ENCODE measurements around the gene ANO1.

Gene ANO1

GRCh38 chr11:70095541-70096252 is 17.6 kb downstream of the ANO1 start:
- no peak for DNase-seq (ENCODE audit: low spot score)

GRCh38 chr11:70097783-70098563 is 19.9 kb downstream of the ANO1 start:
- DNase-seq (ENCODE audit: low spot score): no peak

- DNase-seq (ENCODE audit: low spot score): no peak
These were observed 20.8 kb downstream of the ANO1 start for GRCh38 chr11:70098936-70099335.

- DNase-seq (ENCODE audit: low spot score): no peak
These were observed 21.6 kb downstream of the ANO1 start for GRCh38 chr11:70099578-70100279.

GRCh38 chr11:70100280-70100603 is 22.1 kb downstream of the ANO1 start:
- no peak for DNase-seq (ENCODE audit: low spot score)

- no peak for DNase-seq (ENCODE audit: low spot score)
These were observed 22.7 kb downstream of the ANO1 start for GRCh38 chr11:70100791-70101190.

- DNase-seq (ENCODE audit: low spot score): no peak
These were observed 25.3 kb downstream of the ANO1 start for GRCh38 chr11:70103256-70103975.

- peak; percentile 62 for DNase-seq (ENCODE audit: low spot score)
These were observed 26.3 kb downstream of the ANO1 start for GRCh38 chr11:70104419-70104818.

- DNase-seq (ENCODE audit: low spot score): no peak
These were observed 26.8 kb downstream of the ANO1 start for GRCh38 chr11:70104961-70105360.

GRCh38 chr11:70105369-70105754 is 27.2 kb downstream of the ANO1 start:
- no peak for DNase-seq (ENCODE audit: low spot score)

- DNase-seq (ENCODE audit: low spot score): no peak
These were observed 27.8 kb downstream of the ANO1 start for GRCh38 chr11:70105755-70106571.

- DNase-seq (ENCODE audit: low spot score): no peak
These were observed 28.6 kb downstream of the ANO1 start for GRCh38 chr11:70106757-70107156.

GRCh38 chr11:70107191-70107590 is 29.1 kb downstream of the ANO1 start:
- no peak for DNase-seq (ENCODE audit: low spot score)

- no peak for DNase-seq (ENCODE audit: low spot score)
These were observed 29.6 kb downstream of the ANO1 start for GRCh38 chr11:70107756-70108155.

- peak; percentile 36 for DNase-seq (ENCODE audit: low spot score)
These were observed 30.1 kb downstream of the ANO1 start for GRCh38 chr11:70108250-70108649.

- DNase-seq (ENCODE audit: low spot score): no peak
These were observed 30.9 kb downstream of the ANO1 start for GRCh38 chr11:70109006-70109405.

- DNase-seq (ENCODE audit: low spot score): no peak
These were observed 31.8 kb downstream of the ANO1 start for GRCh38 chr11:70109903-70110302.

- no peak for DNase-seq (ENCODE audit: low spot score)
These were observed 32.5 kb downstream of the ANO1 start for GRCh38 chr11:70110538-70111055.

GRCh38 chr11:70111269-70112016 is 33.3 kb downstream of the ANO1 start:
- peak; percentile 25 for DNase-seq (ENCODE audit: low spot score)

- no peak for DNase-seq (ENCODE audit: low spot score)
These were observed 33.9 kb downstream of the ANO1 start for GRCh38 chr11:70112017-70112434.

- no peak for DNase-seq (ENCODE audit: low spot score)
These were observed 35.7 kb downstream of the ANO1 start for GRCh38 chr11:70113801-70114200.
